Measurements from ENCODE around the gene ECT2L. TPM values are rescaled to one million over a fixed set of nuclear protein-coding genes. Genes with fewer than 3 reads are reported as not detected.

The ECT2L gene
- total RNA-seq: 0.13 TPM in 1 of 2 replicates, not detected in the other
- long read RNA-seq: 0 reads

- H3K27ac Mint-ChIP-seq (ENCODE audit: unreplicated experiment): no peak within 1 kb of the TSS
- H3K4me1 Mint-ChIP-seq (ENCODE audit: unreplicated experiment): no peaks in the 10 kb centered on the region
- DNase-seq (ENCODE audit: extremely low spot score, unreplicated experiment): peak; percentile 85
- no peak for TF ChIP-seq CTCF (IDR thresholded peaks at IDR 0.05)
- no peaks in the 10 kb centered on the region for H3K27me3 Mint-ChIP-seq (ENCODE audit: unreplicated experiment)
- no peak within 1 kb of the TSS for H3K4me3 Mint-ChIP-seq (ENCODE audit: unreplicated experiment)
- peaks cover 10% of the 10 kb centered on the region for H3K36me3 Mint-ChIP-seq (ENCODE audit: unreplicated experiment)
- H3K9me3 Mint-ChIP-seq (ENCODE audit: unreplicated experiment): no peaks in the 10 kb centered on the region
Observed at GRCh38 chr6:138795809-138796603, at the start of gene ECT2L. Gene ECT2L (plus strand): TSS chr6:138796087. CDS start chr6:138813275, 17,188 bp downstream.

- Mint-ChIP-seq H3K36me3 (ENCODE audit: unreplicated experiment) (no peaks in the 10 kb centered on the region), H3K4me1 (ENCODE audit: unreplicated experiment) (no peaks in the 10 kb centered on the region), H3K27ac (ENCODE audit: unreplicated experiment) (no peak overlapping the region), H3K27me3 (ENCODE audit: unreplicated experiment) (no peaks in the 10 kb centered on the region), H3K9me3 (ENCODE audit: unreplicated experiment) (no peaks in the 10 kb centered on the region), H3K4me3 (ENCODE audit: unreplicated experiment) (no peak overlapping the region)
- no peak for DNase-seq (ENCODE audit: extremely low spot score, unreplicated experiment)
- TF ChIP-seq CTCF (IDR thresholded peaks at IDR 0.05): peak; percentile 33
Observed at GRCh38 chr6:138752017-138752416, 43.9 kb upstream of the ECT2L start.

GRCh38 chr6:138757136-138757535 is 38.8 kb upstream of the ECT2L start:
- H3K36me3 Mint-ChIP-seq (ENCODE audit: unreplicated experiment): no peaks in the 10 kb centered on the region
- DNase-seq (ENCODE audit: extremely low spot score, unreplicated experiment): no peak

GRCh38 chr6:138765896-138766655 is 29.8 kb upstream of the ECT2L start:
- no peaks in the 10 kb centered on the region for H3K4me1 Mint-ChIP-seq (ENCODE audit: unreplicated experiment)
- DNase-seq (ENCODE audit: extremely low spot score, unreplicated experiment): no peak
- H3K36me3 Mint-ChIP-seq (ENCODE audit: unreplicated experiment): no peaks in the 10 kb centered on the region
- peak; percentile 77 for TF ChIP-seq CTCF (IDR thresholded peaks at IDR 0.05)
- no peak overlapping the region for H3K4me3 Mint-ChIP-seq (ENCODE audit: unreplicated experiment)
- H3K27ac Mint-ChIP-seq (ENCODE audit: unreplicated experiment): no peak overlapping the region
- H3K9me3 Mint-ChIP-seq (ENCODE audit: unreplicated experiment): no peaks in the 10 kb centered on the region
- H3K27me3 Mint-ChIP-seq (ENCODE audit: unreplicated experiment): no peaks in the 10 kb centered on the region

More at GRCh38 chr6:138757136-138757535, 38.8 kb upstream of the ECT2L start:
- H3K27me3 Mint-ChIP-seq (ENCODE audit: unreplicated experiment): no peaks in the 10 kb centered on the region
- H3K4me1 Mint-ChIP-seq (ENCODE audit: unreplicated experiment): no peaks in the 10 kb centered on the region
- no peak overlapping the region for H3K4me3 Mint-ChIP-seq (ENCODE audit: unreplicated experiment)
- no peak for TF ChIP-seq CTCF (IDR thresholded peaks at IDR 0.05)
- no peaks in the 10 kb centered on the region for H3K9me3 Mint-ChIP-seq (ENCODE audit: unreplicated experiment)
- no peak overlapping the region for H3K27ac Mint-ChIP-seq (ENCODE audit: unreplicated experiment)

GRCh38 chr6:138769102-138769676 is 26.7 kb upstream of the ECT2L start:
- no peak overlapping the region for H3K4me3 Mint-ChIP-seq (ENCODE audit: unreplicated experiment)
- no peaks in the 10 kb centered on the region for H3K27me3 Mint-ChIP-seq (ENCODE audit: unreplicated experiment)
- DNase-seq (ENCODE audit: extremely low spot score, unreplicated experiment): no peak
- no peaks in the 10 kb centered on the region for H3K36me3 Mint-ChIP-seq (ENCODE audit: unreplicated experiment)
- TF ChIP-seq CTCF (IDR thresholded peaks at IDR 0.05): no peak
- H3K4me1 Mint-ChIP-seq (ENCODE audit: unreplicated experiment): peaks cover 11% of the 10 kb centered on the region
- H3K9me3 Mint-ChIP-seq (ENCODE audit: unreplicated experiment): no peaks in the 10 kb centered on the region
- no peak overlapping the region for H3K27ac Mint-ChIP-seq (ENCODE audit: unreplicated experiment)

All from osteocyte (in vitro differentiated cells).